Cardiac fibroblast (primary cell): ENCODE results near the gene OLFML2B.

Experiments
- DNase-seq, 2 donors: peaks; one replicate each; pipeline versions ENCODE4 v3.0.0 to v3.0.0-alpha.2; 2010; ENCODE audit warnings: low read depth in 2 of 2
- H3K4me3 ChIP-seq, 2 donors: replicated peaks in 1 of 2; 1 replicate in 1 of 2; 2 replicates in 1 of 2; pipeline ENCODE4 v1.5.1; 2011; ENCODE audit warnings: low read depth in 2 of 2, low read length in 2 of 2, mild to moderate bottlenecking in 2 of 2, moderate library complexity in 1 of 2
- TF ChIP-seq, protein P1 (sequence below): IDR thresholded peaks from one replicate; pipeline ENCODE4 v1.5.1; 2011; ENCODE audit warnings: low read depth, mild to moderate bottlenecking, low read length, inconsistent platforms

Gene OLFML2B

GRCh38 chr1:162023547-162024501 lies at the start of gene OLFML2B:
Gene OLFML2B, minus strand, starts transcription at chr1:162023869. Its CDS starts 439 bp downstream, at chr1:162023430.
- peak within 1 kb of the TSS; percentile 75 to 76 for H3K4me3 ChIP-seq
- peak; percentile 80 to 92 for DNase-seq
- TF ChIP-seq, protein P1, sequence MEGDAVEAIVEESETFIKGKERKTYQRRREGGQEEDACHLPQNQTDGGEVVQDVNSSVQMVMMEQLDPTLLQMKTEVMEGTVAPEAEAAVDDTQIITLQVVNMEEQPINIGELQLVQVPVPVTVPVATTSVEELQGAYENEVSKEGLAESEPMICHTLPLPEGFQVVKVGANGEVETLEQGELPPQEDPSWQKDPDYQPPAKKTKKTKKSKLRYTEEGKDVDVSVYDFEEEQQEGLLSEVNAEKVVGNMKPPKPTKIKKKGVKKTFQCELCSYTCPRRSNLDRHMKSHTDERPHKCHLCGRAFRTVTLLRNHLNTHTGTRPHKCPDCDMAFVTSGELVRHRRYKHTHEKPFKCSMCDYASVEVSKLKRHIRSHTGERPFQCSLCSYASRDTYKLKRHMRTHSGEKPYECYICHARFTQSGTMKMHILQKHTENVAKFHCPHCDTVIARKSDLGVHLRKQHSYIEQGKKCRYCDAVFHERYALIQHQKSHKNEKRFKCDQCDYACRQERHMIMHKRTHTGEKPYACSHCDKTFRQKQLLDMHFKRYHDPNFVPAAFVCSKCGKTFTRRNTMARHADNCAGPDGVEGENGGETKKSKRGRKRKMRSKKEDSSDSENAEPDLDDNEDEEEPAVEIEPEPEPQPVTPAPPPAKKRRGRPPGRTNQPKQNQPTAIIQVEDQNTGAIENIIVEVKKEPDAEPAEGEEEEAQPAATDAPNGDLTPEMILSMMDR = peak; percentile 37

DNA sequence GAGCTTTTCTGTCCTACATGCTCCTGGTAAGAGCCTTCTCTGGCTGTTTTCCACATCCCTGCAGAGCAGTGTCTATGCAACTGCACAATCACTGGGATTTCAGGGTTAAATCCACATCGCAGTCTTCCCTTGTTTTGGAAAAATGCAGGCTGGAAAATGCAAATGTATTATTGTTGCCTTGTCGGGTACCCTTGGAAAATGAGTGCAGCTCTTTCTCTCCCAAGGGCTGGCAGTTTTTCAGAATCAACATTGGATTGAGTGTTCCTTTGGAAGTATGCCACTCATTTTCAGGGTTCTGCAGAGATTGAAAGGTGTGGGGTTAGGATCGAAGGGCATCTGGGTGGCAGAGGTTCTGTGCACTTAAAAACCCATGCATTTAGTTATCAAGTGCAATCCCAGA lies 49.1 kb upstream of the OLFML2B start:
- no peak for DNase-seq
- TF ChIP-seq, protein P1 = no peak

GRCh38 chr1:162070825-162071224 lies 47.2 kb upstream of the OLFML2B start:
- TF ChIP-seq, protein P1 = no peak
- DNase-seq = no peak
- no peak overlapping the region for H3K4me3 ChIP-seq

More for the DNA sequence above, 49.1 kb upstream of the OLFML2B start:
- no peak overlapping the region for H3K4me3 ChIP-seq

GRCh38 chr1:162070094-162070748 lies 46.6 kb upstream of the OLFML2B start:
- DNase-seq = no peak
- TF ChIP-seq, protein P1 = no peak
- peak overlapping the region; percentile 44 to 59 for H3K4me3 ChIP-seq

DNA sequence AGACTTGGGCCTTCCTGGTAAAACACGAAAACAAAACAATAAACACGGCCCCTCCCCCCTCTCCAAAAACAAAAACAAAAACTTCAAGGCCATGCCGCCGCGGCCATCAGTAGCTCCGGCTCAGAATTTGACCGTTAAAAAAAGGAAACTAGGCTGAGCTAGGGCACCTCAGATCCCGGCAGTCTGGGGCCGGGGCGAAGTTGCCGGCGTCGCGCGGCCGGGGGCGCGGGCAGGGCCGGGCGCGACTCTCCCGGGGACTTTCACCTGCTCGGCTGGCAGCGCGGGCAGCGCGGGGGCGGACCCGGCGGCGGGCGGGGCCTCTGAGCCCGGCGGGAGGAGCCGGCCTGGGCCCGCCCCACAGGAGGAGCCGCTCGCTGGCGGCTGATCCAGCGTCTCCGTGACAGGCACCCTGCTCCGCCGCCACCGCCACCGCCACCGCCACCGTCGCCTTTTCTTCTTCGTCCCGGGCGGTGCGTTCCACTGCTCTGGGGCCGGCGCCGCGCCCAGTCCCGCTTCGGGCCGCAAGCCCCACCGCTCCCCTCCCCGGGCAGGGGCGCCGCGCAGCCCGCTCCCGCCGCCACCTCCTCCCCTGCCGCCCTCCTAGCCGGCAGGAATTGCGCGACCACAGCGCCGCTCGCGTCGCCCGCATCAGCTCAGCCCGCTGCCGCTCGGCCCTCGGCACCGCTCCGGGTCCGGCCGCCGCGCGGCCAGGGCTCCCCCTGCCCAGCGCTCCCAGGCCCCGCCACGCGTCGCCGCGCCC lies 45.8 kb upstream of the OLFML2B start, which contains the start of gene NOS1AP:
Gene NOS1AP, plus strand, starts transcription at position 358 of the 760 bp plus-strand sequence. CDS start 487 bp downstream, outside the sequence.
- TF ChIP-seq, protein P1 = no peak
- DNase-seq = peak; percentile 26 to 38
- H3K4me3 ChIP-seq = peak within 1 kb of the TSS; percentile 51 to 59

GRCh38 chr1:162068301-162068700 lies 44.6 kb upstream of the OLFML2B start:
- TF ChIP-seq, protein P1 = no peak
- DNase-seq = no peak
- no peak overlapping the region for H3K4me3 ChIP-seq
